GM12892 (cell line): ENCODE measurements around the gene ANKS1B.

Experiments
- POLR2A ChIP-seq: IDR thresholded peaks from 2 replicates; pipeline ENCODE4 v1.6.1; 2011; ENCODE audit warnings: low read depth, low read length, control low read depth
- POLR2AphosphoS5 ChIP-seq: IDR thresholded peaks from 2 replicates; pipeline ENCODE4 v1.6.1; 2011; ENCODE audit warnings: low read depth, low read length, control low read depth
- TAF1 ChIP-seq: IDR thresholded peaks from 2 replicates; pipeline ENCODE4 v1.6.1; 2011; ENCODE audit warnings: low read depth, mild to moderate bottlenecking, control low read depth, low read length, borderline replicate concordance

DNA sequence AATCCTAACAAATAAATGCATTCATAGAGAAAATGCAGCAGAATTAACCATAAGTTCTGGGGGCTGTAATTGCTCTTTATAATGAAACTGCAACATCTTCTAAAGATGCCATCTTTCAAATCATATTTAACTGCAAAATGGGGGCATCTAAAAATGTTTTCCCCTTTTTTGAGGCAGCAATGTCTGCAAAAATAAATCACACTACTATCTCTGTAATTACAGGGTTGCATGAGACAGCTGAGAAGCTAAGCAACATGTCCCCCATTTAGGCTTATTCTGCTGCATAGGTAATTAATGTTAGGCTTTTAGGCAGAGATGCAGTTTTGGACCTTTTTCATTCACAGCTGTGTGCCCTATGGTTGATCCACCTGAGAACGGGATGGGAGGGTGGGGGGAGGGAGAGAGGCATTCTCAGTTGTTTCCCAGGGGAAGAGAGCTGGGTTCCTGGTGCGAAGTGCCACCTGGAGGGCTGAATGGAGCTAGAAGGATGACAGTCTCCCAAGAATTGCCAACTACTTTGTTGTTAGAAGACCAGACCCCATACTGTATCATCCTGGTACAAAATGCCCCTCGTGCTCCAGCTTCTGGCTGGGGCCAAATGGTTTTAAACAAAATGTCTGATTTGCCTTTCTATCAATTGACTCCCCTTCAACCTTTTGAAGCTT, 1185.5 kb downstream of the ANKS1B start:
- no peak for TF ChIP-seq POLR2AphosphoS5
- no peak for TF ChIP-seq TAF1
- no peak for TF ChIP-seq POLR2A
